NCI-H748 (cell line): ENCODE data around the gene FXYD6.
"Not testable (repeated sequence)": the region's sequence is repeated elsewhere in the genome, so short reads cannot be mapped to it uniquely, and the experiment has no call there.

Experiments used
- DNase-seq: peaks from one replicate; lab custom pipeline; 2025; ENCODE audit not compliant: unreplicated experiment; lab: John Stamatoyannopoulos, UW

The FXYD6 gene

GRCh38 chr11:117876341-117877119, at the start of gene FXYD6:
Gene FXYD6 (minus strand): TSS chr11:117876658. CDS start chr11:117842776, 33,882 bp downstream.
- DNase-seq: peak; percentile 78

GRCh38 chr11:117926166-117926565, 49.7 kb upstream of the FXYD6 start:
- not testable (repeated sequence) for DNase-seq

DNA sequence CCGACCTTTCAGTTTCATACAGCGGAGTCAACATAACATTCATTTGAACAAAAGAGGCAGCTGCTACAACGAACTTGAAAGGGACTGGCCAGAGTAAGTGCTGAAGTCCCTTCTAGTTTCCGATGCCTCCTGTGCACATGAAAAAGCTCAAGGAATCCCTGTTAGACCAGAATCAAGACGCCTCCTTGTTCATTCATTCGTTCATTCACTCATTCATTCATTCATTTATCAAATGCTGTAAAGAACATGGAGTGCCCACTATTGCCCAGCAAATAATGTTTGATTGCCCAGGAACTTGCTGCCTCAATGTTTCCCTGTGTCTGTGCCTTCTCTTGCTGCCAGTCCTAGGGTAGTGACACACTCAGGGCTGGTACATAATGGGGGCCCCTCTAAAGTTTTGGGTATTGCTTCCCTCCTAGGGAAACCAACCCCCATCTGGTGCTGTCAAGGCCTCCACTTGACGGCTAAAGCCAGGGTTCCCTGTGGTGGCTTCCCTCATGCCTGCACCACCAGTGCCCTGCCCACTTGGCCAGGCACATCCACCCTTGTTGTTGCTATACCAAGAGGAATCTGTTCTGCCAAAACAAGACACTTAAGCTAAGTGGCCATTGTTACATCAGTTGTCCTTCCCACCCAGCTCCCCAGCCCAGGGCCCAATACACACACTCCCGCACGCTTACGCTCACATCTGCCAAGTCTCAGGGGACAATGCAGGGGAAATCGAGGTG, 48.9 kb upstream of the FXYD6 start:
- peak; percentile 3 for DNase-seq

DNA sequence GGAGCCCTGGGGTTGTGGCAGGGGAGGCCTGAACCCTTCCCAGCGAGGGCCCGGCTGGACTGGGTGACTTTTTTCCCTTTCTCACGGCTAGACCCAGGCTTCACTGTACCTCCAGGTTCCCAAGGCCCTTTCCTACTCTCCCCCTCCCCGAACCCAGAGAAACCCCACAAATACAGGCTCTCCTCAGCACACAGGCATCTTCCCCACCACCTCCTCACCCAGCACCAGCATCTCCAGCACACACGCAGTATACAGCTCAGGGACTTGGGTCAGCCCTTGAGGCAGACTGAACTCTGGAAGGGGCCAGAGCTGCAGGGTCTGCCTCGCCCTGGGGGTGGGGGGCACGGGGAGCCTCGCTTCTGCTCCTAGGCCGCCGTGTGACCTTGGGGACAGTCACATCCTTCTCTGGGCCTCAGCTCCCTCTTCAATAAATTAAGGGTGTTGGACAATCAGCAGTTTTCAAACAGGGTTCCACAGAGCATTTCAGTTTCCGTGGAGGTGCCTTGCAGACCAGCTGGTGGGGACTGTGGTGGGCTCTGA, 48.2 kb upstream of the FXYD6 start:
- no peak for DNase-seq

DNA sequence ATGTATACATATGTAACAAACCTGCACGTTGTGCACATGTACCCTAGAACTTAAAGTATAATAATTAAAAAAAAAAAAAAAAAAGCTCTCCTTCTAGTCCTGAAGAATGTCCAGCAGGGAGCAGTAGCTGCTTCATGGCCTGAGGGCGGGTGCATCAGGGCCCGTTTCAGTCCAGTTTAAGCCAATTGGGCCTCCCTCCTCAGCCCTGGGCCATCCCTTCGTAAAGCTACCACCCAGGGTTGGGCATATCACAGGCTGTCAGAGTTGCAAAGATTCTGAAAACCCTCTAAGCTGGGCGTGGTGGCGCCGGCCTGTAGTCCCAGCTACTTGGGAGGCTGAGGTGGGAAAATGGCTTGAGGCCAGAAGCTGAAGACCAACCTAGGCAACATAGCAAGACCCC, 47.3 kb upstream of the FXYD6 start:
- no peak for DNase-seq

- no peak for DNase-seq
Measured at GRCh38 chr11:117923275-117923674, 46.8 kb upstream of the FXYD6 start.

DNA sequence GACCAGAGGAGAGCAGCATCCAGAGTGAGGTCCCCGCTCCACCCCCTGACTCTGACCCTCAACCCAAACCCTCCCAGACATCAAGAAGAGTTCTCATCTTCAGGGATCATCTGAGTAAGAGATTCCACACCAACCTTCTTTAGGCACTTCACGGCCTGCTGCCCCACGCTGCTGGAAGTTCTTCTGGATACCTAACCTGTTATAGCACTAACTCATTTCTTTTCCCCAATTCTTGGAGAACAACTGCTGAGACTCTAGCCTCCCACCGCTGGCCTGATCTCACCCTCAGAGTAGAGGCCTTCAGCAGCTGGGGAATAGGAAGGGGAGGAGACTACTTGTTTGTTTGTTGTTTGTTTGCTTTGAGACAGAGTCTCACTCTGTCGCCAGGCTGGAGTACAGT, 45.4 kb upstream of the FXYD6 start:
- no peak for DNase-seq

GRCh38 chr11:117921456-117921855, 45.0 kb upstream of the FXYD6 start:
- DNase-seq: no peak

DNA sequence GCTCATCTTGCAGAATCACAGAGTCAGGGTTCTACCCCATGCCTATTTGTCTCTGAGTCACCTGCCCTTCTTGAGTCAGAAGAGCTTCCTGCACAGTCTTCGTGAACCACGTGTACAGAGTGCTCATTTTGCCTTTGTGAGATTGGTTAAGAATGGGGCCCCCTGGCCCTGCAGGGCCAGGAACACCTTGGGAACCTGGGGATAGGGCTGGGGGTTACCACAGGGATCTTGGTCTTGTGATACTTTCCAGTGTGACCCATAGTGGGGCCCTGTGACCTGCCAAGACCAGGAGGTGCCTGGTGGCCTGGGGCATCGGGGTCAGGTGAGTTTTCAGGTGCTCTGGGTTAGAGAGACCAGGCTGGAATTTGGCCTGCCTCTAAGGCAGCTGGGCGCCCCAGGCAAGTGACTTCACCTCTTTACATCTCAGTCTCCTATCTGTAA, 43.3 kb upstream of the FXYD6 start:
- no peak for DNase-seq

GRCh38 chr11:117919341-117919740, 42.9 kb upstream of the FXYD6 start:
- no peak for DNase-seq

GRCh38 chr11:117918366-117919255, 42.2 kb upstream of the FXYD6 start:
- DNase-seq: no peak

GRCh38 chr11:117917591-117918151, 41.2 kb upstream of the FXYD6 start:
- DNase-seq: no peak

DNA sequence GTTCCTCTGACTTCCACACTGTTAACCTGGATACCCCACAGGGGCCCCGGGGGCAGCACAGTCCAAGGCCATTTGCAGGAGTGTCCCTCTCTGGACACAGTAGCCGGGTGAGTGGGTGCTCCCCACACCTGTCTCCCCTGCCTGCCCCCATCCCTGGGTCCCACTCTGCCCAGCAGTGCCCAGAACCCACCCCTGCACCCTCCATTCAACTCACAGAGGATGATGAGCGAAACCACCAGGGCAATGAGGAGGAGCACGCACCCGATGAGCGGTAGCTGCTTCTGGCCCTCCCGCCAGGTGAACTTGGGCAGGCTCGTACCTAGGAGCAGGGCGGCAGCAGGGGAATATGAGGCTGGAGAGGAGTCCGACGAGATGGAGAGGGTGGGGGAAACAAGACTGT, 40.5 kb upstream of the FXYD6 start:
- DNase-seq: no peak

DNA sequence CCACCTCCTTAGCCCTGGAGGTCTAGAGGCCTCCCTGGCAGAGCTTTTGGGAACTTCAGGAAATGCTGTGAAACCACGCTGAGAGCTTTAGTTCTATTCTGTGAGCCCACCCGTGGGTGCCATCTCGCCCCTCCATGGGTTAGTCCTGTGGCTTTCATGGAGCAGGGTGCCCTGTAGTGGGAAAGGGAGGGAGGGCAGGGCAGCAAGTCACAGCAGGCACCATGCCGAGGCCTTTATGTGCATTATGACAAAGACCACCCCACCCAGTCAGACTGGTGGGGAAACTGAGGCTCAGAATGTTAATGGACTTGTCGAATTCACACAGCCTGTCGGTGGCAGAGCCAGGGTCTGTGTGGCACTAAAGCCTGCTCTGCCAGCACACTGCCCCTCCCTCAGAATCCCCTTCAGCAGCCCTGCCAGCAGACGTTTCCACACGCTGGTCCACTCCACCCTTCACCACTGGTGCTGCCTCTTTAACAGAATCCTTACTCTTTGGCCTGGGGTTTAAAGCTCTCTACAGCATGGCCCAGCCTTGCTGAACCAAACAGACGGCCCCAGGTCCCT, 39.3 kb upstream of the FXYD6 start:
- DNase-seq: no peak

DNA sequence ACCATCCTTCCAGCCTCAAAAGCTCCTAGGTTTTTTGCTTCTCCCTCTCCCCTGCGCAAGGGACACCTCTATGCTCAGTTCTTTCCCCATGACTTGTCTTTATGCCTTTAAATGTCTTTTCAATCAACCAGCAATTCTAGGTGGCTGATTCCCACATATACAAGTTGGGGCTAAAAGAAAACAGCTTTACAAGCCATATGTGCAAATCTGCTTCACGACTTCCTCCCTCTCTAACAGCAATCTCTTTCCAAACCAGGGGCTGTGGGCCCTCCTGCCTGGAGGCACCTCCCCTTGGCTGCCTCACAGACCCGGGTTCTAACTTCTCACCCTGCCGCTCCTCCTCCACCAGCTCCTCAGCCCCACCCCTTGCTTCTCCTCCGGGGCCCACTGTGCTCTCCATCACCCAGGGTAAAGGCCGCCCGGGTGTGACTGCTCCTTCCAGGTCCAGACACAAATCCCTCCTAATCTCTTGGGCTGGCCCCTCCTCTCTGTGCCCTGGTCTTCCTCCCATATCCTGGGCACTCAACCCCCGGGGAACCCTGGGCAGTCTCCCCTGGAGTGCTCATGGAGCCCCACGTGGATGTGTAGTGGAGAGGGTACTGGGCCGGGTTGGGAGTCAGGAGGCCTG, 38.6 kb upstream of the FXYD6 start:
- DNase-seq: no peak

DNA sequence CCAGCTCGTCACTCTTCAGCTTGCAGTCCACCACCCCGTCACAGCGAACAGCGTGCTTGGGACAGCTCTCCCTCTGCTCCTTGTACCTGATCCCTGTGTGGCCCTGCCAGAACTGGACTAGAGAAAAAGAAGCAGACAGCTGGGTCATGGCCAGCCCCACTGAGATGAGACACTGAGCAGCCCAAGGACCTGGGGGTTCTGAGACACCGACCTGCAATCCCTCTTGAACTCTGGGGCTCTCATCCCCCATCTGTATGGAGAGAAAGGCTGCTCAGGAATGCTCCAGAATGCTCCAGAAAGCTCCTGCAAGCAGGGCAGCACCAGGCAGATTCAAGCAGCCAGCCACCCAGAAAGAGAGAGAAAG, 37.9 kb upstream of the FXYD6 start:
- DNase-seq: no peak

DNA sequence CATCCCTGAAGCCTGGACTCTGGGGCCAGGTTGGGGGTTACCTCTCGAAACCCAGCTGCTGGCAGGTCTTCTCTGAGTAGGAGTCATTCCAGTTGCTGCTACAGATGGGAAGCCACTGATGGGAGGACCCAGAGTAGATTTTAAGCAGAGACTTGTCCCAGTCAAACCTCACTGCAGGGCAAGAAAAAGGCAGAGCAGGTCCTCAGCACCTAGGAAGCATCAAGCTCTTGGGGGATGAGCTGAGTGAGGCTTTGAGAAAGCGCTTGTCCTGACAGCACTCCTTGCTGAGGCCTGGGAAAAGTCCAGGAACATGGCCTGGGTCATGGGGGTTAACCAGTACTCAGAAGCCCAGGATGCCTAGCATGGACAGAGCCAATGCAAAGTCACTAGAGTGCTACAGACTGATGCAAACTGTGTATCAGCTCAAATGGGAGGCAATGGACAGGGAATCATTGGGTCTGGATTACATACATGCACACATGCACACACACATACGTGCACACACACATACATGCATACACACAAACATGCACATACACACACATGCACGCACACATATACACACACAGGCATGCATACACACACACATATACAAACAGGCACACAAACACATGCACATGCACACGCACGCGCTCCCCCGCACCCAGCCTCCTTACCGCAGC, 37.4 kb upstream of the FXYD6 start:
- no peak for DNase-seq

GRCh38 chr11:117912497-117912896, 36.0 kb upstream of the FXYD6 start:
- DNase-seq: no peak

GRCh38 chr11:117911694-117912093, 35.2 kb upstream of the FXYD6 start:
- no peak for DNase-seq
